Stimulated activated CD8-positive, alpha-beta memory T cell treated with anti-CD3 and anti-CD28 coated beads, Interleukin-15, amount 100 ng/mL, for 24 hours (primary cell): ENCODE measurements around the gene DNAJC15.

ENCODE experiments used
- DNase-seq: peaks from one replicate; pipeline ENCODE4 v3.0.0-alpha.2; 2020; ENCODE audit warnings: low read depth

DNAJC15 gene

GRCh38 chr13:43127827-43128226, 104.4 kb downstream of the DNAJC15 start:
- DNase-seq = no peak

GRCh38 chr13:43128504-43128961, 105.1 kb downstream of the DNAJC15 start:
- DNase-seq = no peak

GRCh38 chr13:43129066-43129465, 105.7 kb downstream of the DNAJC15 start:
- no peak for DNase-seq

DNA sequence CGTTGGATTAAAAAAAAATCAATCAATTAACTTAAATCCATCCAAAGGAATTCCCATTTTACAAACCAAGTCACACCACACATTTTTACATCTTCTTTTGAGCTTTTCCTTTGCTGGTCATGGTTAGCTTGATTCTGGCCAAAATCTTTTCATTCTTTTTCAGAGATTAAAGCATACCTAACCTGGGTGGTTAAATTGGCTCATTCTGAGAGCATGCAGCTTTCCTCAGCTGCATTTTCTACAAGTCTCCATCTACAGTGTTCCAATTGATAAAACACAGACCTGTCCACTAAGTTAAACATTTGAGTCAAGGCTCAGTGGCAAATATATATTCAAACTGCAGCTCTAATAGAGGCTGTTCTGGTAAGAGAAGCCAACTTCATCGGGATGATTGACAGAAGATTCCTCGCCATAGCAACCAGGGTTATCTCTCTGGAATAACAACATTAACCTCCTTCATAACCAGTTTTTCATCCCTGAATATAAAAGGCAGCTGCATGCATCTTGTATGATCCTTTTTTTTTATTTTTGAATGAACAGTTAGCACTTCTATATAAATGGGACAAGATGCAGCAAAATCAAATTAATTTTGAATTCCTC, 106.2 kb downstream of the DNAJC15 start:
- DNase-seq = no peak

- no peak for DNase-seq
Observed at GRCh38 chr13:43132257-43132656, 108.9 kb downstream of the DNAJC15 start.

DNA sequence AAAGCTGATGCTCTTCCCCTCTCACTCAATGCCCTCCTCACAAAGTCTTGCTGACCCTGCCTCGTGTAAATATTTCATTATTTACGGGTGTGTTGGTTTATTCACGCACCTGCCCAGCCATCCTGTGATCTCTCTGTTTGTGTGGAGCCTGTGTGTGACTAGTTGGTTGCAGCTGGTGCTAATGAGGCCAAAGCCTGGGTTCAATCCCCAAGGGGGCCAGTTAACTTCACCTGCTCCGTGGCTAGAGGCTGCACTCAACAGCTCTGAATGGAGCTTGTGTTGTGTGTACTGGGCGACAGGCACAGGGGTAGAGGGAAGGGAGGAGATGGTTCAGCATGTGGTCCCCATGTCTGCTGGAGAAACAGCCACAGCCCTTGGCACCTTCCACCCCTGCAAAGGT, 109.5 kb downstream of the DNAJC15 start:
- no peak for DNase-seq

- no peak for DNase-seq
Observed at GRCh38 chr13:43133792-43134191, 110.4 kb downstream of the DNAJC15 start.

- no peak for DNase-seq
Observed at GRCh38 chr13:43134868-43135267, 111.5 kb downstream of the DNAJC15 start.

GRCh38 chr13:43135516-43135915, 112.1 kb downstream of the DNAJC15 start:
- no peak for DNase-seq

DNA sequence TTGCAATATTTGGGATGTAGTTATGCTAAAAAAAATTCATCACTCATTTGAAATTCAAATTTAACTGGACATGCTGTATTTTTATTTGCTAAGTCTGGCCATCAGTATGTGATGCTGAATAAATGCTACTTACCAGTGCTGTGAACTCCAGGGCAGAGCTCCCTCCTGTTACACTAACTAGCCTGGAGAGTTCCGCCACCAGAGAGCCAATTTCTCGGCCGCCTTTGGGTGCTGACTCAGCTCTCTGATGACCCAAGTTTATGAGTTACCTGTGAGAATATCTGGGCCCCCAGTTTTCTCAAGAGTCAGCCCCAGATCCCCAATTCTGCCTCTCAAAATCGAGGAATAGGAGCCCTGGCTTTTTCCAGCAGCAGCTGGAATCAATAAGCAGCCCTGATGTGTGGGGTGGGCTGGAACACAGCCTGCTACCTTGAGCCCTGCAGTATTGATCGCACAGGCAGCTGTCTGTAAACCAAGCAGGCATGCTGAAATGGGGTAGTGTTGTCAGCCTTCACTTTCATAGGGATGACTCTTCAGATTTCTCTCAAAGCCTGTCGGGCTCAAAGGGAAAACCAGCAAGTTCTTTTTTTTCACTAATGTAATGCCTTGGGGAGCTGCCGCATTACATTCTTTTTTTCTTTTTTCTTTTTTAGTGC, 113.7 kb downstream of the DNAJC15 start:
- no peak for DNase-seq

DNA sequence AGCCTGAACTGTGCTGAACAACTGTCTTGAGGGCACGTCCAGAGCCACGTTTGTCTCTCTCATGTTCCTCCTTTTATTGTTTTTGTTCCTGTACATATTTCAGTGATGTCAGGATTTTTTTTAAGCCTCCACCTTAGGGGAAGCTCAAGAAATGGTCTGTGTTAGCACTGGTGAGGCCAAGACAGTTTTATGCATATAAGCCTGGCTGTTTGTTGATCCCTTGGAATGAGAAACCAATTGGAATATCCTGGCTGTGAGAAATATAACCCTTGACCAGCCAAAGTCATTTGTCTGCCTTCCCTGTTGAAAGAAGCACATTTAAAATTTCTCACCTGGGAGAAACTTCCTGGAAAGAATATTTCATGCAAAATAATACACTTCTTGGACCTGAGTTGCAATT, 115.8 kb downstream of the DNAJC15 start:
- no peak for DNase-seq

- no peak for DNase-seq
Observed at GRCh38 chr13:43139921-43140320, 116.5 kb downstream of the DNAJC15 start.

GRCh38 chr13:43140985-43141384, 117.6 kb downstream of the DNAJC15 start:
- no peak for DNase-seq

- DNase-seq = no peak
Observed at GRCh38 chr13:43141685-43142084, 118.3 kb downstream of the DNAJC15 start.

DNA sequence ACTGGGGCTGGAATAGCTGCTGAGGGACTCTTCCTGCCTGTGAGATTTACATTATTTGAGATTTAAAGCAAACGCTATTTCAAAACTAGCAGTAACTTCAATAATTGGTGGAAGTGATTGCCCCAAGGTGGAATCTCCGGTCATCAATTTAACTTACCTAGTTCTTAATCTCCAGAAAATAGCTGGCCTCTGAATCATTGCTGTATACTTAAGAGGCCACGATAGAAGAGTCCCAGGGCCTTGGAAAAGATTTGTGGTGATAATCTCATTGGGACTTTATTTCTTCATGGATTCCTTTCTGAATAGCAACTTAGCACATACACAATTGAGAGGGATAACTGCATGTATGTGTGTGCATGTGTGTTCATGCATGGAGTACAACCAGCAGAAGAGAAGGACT, 120.2 kb downstream of the DNAJC15 start:
- DNase-seq = no peak

DNA sequence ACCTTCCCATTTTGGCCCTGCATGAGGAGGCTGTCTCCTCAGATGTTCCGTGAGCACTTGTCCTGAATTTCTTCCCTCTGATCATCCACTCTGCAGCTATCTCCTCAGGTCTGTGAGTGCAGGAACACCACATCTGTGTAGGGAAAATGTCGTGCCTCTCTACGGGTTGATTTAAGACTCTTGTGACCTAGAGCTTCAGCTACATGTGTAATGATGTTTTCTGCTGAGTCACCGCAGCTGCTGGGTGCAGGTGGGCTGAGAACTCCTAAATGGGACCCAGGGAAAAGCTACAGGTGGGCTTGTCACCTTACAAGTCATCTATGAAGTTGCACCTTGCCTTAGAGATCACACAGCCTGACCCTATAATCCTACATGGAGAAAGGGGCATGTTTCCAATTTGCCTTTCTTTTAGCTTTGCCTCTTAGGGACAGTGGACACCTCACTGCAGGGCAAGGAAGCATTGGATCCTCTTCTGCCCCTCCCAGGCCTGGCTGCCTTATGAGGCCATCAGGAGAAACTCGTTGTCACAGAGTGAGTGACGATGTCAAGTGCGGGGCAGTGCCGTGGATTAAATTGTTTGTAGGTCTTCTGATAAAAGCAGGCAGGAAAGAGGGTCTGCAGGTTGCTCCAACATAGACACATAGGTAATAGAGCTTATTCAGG, 122.3 kb downstream of the DNAJC15 start:
- no peak for DNase-seq

DNA sequence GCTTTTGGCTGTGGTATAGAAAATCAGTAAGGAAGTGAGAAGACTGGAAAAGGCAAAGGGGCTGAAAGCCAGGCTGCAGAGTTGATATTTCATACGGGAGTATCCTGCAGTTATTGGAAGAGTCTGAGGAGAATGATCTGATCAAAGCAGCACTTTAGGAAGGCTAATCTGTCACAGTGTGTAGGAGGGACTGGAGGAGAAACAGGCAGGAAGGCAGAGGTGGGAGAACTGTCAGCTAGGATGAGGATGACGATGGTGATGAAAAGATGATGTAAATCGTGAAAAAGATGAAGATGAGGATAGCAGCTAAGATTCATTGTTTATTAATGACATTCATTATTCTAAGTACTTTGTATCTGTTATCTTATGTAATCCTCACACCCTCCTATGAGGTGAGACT, 123.0 kb downstream of the DNAJC15 start:
- DNase-seq = no peak

DNA sequence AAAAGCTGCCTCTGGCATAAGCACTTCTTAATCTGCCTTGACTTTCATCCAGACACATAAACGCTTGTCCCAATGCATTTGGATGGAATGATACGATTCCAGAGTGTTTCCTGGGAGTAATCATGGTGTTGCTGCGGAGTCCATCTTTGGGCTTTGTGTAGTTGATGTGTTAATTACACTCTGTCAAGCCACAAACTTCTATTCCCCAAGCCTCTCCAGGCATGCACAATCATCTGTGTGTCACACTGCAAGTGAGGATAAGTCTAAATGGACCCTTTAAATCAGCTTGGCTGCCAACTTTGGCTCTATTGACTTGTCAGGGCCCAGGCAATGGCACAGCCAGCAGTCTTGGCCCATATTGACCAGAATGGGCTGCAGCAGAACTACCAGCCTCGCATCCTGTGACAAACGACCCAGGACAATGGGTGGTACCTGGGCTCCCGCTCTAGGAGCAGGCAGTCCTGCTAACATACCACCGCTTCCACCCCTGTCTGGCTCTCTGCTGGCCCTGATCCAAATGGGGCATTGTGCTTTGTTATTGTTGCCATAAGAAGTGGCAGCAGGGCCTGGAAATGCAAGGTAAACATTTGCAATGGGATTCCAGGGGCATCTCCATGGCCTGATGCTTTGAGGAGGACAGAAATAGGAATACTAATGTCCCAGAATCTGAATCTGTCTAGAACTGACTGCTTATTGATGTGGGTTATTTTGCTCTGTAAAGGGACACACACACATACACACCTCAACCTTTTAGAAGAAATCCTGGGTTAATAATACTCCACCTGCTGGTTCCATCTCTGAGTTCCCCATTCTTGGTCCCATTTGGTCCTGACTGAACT, 127.2 kb downstream of the DNAJC15 start:
- no peak for DNase-seq

DNA sequence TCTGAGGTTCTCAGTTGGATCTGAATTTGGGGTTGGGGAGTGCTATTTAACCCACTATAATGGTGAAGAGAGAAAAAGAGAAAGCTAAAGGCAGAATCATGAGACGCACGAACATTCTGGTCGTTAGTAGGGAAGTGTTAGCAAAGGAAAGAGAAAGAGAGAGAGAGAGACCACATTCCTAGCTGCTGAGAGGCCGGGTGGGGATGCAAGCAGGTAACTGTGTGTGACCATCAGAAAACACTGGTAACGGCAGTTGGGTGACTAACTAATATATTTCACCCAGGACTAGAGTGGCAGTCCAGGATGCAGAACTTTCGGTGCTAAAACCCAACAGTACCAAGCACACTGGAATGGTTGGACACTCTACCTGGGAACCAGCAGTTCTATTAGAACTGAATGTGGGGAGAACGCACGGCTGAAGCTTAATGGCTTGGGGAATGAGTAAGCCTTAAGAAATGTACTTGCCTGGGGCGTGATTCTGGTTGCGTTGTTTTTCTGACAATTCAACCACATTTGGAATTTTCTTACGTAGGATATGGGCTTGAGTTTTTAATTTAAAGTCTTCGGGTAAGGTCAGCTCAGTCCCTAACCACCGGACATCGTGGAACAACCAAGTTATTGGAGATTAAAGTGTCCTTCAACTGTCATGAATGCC, 130.2 kb downstream of the DNAJC15 start:
- no peak for DNase-seq

- DNase-seq = no peak
Observed at GRCh38 chr13:43154156-43154651, 130.8 kb downstream of the DNAJC15 start.

GRCh38 chr13:43154839-43155238, 131.5 kb downstream of the DNAJC15 start:
- no peak for DNase-seq

GRCh38 chr13:43156916-43157315, 133.5 kb downstream of the DNAJC15 start:
- DNase-seq = no peak
